BE2C (cell line): ENCODE data around the gene FCHSD1.
A peak's percentile ranks its signal among the peaks of the same experiment; 100 is the strongest.

Experiments used
- DNase-seq: peaks from one replicate; pipeline ENCODE4 v3.0.0-alpha.2; 2020
- H3K27me3 ChIP-seq: fragments of 250-450 bp; sonication (Bioruptor Pico); 2 replicates; pipeline ENCODE4 v1.5.1; 2020; ENCODE audit warnings: mild to moderate bottlenecking
- H3K36me3 ChIP-seq: fragments of 250-450 bp; sonication (Bioruptor Pico); 2 replicates; pipeline ENCODE4 v1.5.1; 2020; ENCODE audit warnings: mild to moderate bottlenecking
- H3K4me1 ChIP-seq: fragments of 250-450 bp; sonication (Bioruptor Pico); 2 replicates; pipeline ENCODE4 v1.5.1; 2020
- H3K4me3 ChIP-seq: 2 replicates; pipeline ENCODE4 v1.5.1; 2011; ENCODE audit warnings: low read depth, low read length
- H3K9me3 ChIP-seq: fragments of 250-450 bp; sonication (Bioruptor Pico); 2 replicates; pipeline ENCODE4 v1.5.1; 2020
- TF ChIP-seq, protein P1 (sequence below): IDR thresholded peaks from 2 replicates; pipeline ENCODE4 v1.5.1; 2012; ENCODE audit warnings: mild to moderate bottlenecking, low read depth, low read length

Gene FCHSD1

DNA sequence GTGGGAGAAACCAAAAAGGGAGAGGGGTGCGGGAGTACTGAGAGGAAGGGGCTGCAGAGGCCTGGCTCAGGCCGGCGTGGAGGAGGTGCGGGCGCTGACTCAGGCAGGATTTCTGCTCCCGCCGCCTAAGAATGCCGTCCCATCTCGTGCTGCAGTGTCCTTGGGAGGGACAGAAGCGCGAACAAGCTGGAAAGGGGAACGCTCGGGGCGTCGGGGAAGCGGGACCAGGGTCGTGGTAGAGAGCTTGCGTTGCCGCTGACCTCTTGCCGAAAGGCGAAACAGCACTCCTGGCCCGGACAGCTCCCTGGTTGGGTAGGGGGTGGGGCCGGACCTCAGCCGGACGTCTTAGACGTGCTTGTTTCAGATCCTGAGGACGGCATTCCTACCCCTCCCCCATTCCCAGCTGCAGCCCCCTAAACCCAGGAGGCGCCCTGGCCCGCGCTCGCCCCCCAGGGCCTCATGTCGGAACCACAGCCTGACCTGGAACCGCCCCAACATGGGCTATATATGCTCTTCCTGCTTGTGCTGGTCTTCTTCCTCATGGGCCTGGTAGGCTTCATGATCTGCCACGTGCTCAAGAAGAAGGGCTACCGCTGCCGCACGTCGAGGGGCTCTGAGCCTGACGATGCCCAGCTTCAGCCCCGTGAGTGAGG is 13.3 kb downstream of the FCHSD1 start:
- no peaks in the 10 kb centered on the region for H3K27me3 ChIP-seq
- H3K9me3 ChIP-seq: no peaks in the 10 kb centered on the region
- TF ChIP-seq, protein P1, sequence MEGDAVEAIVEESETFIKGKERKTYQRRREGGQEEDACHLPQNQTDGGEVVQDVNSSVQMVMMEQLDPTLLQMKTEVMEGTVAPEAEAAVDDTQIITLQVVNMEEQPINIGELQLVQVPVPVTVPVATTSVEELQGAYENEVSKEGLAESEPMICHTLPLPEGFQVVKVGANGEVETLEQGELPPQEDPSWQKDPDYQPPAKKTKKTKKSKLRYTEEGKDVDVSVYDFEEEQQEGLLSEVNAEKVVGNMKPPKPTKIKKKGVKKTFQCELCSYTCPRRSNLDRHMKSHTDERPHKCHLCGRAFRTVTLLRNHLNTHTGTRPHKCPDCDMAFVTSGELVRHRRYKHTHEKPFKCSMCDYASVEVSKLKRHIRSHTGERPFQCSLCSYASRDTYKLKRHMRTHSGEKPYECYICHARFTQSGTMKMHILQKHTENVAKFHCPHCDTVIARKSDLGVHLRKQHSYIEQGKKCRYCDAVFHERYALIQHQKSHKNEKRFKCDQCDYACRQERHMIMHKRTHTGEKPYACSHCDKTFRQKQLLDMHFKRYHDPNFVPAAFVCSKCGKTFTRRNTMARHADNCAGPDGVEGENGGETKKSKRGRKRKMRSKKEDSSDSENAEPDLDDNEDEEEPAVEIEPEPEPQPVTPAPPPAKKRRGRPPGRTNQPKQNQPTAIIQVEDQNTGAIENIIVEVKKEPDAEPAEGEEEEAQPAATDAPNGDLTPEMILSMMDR: peak; percentile 34
- peak overlapping the region; percentile 96 for H3K4me3 ChIP-seq
- no peaks in the 10 kb centered on the region for H3K36me3 ChIP-seq
- DNase-seq: peak; percentile 54
- no peaks in the 10 kb centered on the region; the same call in 1 of the 2 replicates for H3K4me1 ChIP-seq

DNA sequence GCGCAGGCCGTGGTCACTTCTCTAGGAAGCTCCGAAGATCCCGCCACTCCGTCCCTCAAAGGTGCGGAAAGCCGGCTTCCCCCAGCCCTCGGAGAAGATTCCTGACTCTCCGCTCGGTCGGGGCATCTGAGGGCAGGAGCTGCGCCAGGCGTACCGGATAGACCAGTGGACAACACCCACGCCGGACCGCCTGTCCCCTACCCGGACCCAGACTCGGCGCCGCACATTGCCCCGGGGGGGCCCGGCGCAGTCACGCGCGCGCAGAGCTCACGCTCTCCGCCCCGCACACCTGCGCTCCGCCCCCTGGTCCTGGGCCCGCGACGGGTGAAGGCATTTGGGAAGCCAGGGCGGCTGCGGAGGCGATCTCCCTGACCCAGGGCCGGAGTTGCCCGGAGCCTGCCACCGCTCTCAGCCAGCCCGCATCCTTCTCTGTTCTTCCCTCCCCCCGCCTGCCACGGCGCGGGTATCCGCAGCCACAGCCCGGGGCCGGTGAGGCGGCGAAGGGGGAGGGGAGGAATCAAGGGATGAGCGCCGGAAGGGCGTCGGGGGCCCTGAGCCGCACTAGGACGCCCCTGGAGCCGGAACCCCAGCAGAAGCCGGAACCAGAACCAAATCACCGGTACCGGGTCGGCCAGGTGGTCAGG is 14.0 kb downstream of the FCHSD1 start:
- H3K36me3 ChIP-seq: peaks cover 3% of the 10 kb centered on the region; the same call in 1 of the 2 replicates
- no peaks in the 10 kb centered on the region for H3K27me3 ChIP-seq
- peak; percentile 60 for DNase-seq
- H3K4me1 ChIP-seq: peaks cover 3% of the 10 kb centered on the region
- H3K4me3 ChIP-seq: peak overlapping the region; percentile 96
- H3K9me3 ChIP-seq: no peaks in the 10 kb centered on the region
- TF ChIP-seq, protein P1: no peak

DNA sequence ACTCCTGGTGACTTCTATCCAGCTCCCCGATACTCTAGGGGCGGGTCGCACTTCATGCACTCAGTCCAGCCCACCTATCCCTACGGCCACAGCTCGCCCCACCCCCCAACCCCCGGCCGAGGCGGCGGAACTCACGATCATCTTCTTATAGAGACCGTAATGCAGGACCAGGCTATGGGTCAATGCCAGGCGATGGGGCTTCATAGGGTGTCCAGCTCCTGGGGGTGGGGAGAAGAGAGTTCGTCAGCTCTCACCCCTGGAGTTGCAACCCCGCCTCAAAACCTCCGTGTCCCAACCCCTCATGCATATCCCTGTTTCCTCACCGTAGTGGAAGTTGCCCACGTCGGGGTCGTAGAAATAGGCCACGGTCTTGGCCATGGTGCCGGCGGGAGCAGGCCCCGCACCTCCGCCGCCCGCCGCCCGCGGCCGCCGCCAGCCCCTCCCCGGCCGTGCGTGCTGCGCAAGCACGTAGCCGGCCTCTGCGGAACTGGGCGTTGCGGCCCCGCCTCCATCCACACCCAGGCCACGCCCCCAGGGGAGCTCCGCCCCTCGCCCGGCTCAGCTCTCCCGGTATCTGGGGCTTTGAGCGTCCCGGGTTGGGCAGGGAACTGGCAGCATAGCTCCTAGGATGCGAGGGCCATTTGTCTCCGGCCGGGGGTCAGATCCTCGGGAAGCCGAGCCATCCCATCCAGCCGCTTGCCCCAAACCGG is 14.7 kb downstream of the FCHSD1 start, which contains the start of the genes HDAC3 and RELL2:
HDAC3 (minus strand) TSS at position 437 of the 710 bp plus-strand sequence; CDS start at position 378, 59 bp downstream.
RELL2 (plus strand) TSS at position 585 of the 710 bp plus-strand sequence. CDS start 1,229 bp downstream, outside the sequence.
- Histone ChIP-seq H3K9me3 (no peaks in the 10 kb centered on the region), H3K4me1 (peaks cover 3% of the 10 kb centered on the region), H3K27me3 (no peaks in the 10 kb centered on the region), H3K4me3 (peak within 1 kb of the TSS; percentile 96), H3K36me3 (peaks cover 6% of the 10 kb centered on the region; the same call in 1 of the 2 replicates)
- DNase-seq: peak; percentile 98
- TF ChIP-seq, protein P1: no peak

DNA sequence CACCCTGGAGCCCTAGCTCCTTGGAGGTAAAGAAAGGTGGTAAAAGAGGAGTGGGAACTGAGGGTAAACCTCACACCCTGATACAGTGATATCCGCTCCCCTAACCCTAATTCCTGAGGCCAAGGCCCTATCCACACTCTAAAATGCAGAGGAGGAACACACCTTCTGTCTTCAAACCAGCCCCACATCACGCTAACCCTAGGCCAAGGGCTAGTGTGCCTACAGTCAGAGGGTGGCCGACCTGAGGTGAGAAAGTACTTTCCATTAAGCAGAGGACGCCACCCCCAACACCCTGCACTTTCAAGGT is 15.2 kb downstream of the FCHSD1 start:
- no peaks in the 10 kb centered on the region for H3K9me3 ChIP-seq
- peaks cover 8% of the 10 kb centered on the region for H3K36me3 ChIP-seq
- TF ChIP-seq, protein P1: no peak
- H3K4me3 ChIP-seq: peak overlapping the region; percentile 96
- DNase-seq: no peak
- peaks cover 3% of the 10 kb centered on the region for H3K4me1 ChIP-seq
- H3K27me3 ChIP-seq: no peaks in the 10 kb centered on the region

DNA sequence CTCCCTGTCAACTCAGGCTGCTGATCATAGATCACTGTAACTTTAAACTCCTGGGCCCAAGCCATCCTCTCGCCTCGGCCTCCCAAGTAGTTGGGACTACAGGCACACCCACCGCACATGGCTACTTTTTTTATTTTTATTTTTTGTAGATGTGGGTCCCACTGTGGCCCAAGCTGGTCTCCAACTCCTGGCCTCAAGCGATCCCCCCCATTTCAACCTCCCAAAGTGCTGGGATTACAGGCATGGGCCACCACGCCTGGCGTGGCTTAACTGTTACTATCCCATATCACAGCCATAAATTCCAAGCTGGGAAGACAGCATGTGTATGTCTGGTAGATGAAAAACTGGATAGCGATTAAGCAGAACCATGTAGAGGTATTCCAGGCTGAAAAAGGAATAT is 15.6 kb downstream of the FCHSD1 start:
- H3K36me3 ChIP-seq: peaks cover 8% of the 10 kb centered on the region
- H3K4me3 ChIP-seq: peak overlapping the region; percentile 96
- peaks cover 3% of the 10 kb centered on the region for H3K4me1 ChIP-seq
- H3K9me3 ChIP-seq: no peaks in the 10 kb centered on the region
- no peaks in the 10 kb centered on the region for H3K27me3 ChIP-seq
- TF ChIP-seq, protein P1: no peak
- no peak for DNase-seq
